GM12873 (cell line): Measurements from ENCODE around the gene KCNF1.
A peak's percentile ranks its signal among the peaks of the same experiment; 100 is the strongest.

Experiments
- TF ChIP-seq, protein P1 (sequence below): IDR thresholded peaks from 2 replicates; pipeline ENCODE4 v1.5.1; 2012; ENCODE audit warnings: low read depth, mild to moderate bottlenecking, moderate library complexity, low read length, control low read depth; ENCODE audit not compliant: insufficient read depth; ENCODE audit errors: missing control alignments

Gene KCNF1

DNA sequence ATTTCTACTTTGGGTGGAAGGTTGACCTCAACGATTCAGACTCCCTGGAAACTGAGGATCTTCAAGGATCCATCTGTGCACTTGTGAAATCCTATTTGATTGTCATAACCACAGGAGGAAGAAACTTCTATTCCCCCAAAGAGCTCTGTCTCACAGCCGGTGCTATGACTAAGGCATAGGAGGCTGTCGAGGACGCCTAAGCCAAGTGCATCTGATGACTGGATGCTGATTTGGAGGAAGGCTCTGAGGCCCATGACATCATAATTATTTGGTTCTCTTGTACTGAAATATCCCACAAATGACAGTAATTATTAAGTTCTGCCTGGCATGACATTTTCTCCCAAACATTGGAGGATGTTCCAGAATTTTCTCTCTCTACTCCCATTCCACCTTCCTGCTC, 13.8 kb upstream of the KCNF1 start:
- TF ChIP-seq, protein P1, sequence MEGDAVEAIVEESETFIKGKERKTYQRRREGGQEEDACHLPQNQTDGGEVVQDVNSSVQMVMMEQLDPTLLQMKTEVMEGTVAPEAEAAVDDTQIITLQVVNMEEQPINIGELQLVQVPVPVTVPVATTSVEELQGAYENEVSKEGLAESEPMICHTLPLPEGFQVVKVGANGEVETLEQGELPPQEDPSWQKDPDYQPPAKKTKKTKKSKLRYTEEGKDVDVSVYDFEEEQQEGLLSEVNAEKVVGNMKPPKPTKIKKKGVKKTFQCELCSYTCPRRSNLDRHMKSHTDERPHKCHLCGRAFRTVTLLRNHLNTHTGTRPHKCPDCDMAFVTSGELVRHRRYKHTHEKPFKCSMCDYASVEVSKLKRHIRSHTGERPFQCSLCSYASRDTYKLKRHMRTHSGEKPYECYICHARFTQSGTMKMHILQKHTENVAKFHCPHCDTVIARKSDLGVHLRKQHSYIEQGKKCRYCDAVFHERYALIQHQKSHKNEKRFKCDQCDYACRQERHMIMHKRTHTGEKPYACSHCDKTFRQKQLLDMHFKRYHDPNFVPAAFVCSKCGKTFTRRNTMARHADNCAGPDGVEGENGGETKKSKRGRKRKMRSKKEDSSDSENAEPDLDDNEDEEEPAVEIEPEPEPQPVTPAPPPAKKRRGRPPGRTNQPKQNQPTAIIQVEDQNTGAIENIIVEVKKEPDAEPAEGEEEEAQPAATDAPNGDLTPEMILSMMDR: no peak

DNA sequence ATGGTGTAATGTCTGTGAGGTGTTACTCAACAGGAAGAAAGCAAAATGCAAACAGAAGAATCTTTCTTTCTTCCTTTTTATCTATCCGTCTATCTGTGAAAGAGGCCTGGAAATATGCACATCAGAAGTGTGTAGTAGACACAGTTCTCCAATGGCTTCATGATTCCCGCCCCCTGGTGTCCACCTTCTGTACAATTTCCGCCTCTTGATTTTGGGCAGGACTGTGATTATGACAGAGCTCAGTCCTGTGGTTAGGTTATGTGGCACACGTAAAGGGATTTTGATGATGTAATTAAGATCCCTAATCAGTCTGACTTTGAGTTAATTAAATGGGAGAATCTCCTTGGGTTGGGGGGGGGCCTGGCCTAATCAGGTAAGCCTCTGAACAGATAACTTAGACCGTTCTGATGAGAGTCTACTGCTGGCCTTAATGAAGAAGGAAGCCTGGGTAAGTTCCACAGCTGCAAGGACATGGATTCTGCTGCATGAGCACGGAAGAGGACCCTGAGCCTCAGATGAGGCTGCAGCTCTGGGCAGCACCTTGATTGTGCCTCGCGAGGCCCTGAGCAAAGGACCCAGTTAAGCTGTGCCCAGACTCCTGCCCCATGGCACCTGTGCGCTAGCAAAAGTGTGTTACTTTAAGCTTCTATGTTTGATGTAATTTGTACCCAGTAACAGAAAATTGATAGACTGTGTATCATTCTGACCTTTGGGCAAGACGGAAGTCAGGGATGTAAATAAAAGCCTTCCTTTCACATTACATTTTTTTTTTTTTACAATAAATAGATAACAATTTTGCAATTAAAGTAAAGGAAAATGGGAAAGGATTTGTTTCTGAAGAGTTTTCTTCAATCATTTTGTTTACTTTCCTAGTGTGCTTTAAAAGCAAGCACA, 11.3 kb upstream of the KCNF1 start:
- TF ChIP-seq, protein P1: peak; percentile 53

DNA sequence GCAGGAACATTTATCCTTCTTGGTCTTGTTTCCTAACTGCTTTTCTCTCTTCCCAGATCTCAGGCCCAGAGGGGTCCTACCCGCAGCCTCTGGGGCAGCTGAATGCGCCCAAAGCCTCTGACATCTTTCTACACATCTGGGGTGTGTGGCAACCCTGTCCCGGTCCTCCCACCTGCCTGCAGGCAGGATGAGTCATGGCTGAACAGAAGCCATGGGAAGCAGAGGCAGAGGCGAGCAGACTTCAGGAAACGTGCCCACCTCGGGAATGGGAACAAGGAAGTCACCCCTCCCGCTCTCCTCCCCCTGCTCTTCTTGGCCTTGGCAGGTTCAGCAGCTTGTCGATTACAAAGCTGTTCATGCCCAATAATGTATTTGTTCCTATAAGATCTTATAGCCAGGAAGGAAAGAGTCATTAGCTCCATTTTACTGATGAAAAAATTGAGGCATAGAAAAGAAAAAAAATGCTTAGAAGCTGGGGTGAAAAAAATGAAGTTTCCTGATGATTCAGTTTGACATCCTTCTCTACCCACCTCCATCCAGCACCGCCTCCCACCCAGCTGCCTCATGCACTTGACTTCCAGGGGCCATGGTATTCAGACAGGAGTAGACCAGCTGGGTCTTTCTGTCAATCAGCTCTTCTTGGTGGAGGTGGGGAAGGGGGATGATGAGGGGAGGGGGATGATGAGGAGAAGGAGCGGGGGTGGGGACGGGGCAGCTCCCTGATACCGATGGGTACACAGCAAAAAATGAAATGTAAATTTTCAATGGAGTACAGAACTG, 10.4 kb upstream of the KCNF1 start:
- TF ChIP-seq, protein P1: no peak

DNA sequence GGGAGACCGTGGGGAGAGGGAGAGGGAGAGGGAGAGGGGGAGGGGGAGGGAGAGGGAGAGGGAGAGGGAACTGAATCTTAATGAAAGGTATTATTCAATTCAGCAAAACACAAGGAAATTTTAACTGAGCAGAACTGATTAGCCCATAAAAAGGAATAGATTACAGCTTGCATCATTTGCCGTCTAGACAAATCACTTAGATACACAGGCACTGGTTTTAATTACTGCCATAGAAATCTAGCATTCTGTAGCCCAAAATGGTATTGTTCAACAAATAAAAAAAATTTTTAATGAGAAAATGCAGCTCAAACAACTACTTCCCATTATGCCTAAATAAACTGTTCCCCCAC, 7.9 kb upstream of the KCNF1 start:
- TF ChIP-seq, protein P1: no peak

DNA sequence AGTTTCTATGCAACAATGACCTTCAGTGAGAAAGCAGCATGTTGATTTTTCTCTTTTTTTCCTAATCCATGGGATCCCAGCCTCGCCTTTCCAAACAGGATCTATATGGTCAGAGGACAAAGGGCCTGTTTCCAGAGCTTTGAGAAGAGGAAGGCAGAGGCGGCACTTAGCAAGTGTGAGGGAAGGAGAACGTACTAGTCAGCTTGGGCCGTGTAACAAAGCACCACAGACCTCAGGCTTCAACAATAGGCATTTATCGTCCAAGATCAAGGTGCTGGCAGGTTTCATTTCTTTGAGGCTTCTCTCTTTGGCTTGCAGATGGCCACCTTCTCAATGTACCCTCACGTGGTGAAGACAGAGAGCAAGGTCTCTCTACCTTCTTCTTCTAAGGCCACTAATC, 7.3 kb upstream of the KCNF1 start:
- TF ChIP-seq, protein P1: no peak

DNA sequence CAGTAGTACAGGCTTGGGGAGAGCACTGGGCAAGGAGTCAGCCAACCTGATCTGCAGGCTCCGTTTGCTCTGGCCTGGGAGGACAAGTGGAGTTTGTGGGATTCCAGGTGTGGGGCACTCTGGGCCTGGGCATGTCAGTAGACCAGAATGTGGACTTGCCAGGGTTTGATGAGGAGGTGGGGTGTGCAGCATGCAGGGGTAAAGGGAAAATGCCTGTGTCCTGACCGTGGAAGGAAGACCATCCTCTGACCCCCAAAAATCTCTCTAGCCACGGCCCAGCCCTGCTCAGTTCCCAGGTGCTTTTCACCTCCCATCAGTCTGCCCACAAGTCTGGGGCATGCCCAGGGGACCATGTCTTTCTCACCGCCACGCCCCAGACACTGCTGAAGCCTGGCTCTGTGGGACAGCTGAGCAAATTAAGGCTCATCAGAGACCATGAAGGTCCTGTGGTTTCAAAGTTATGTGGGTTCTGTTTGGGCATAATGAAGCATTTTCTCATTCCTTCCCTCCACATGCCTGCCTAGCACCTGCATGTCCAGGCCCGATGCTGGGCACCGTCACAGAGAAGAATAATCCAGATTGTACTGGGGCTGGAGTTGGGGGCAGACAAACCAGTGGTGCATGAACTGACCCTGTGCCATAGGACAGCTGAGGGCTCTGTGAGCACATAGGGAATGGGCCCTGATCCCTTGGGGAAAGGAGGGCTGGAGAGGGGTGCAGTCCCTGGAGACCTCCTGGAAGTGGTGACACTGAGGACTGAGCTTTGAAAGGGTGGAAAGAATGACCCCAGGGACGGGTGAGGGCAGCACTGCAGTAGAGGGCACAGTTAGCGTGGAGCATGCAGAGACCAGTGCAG, 6.5 kb upstream of the KCNF1 start:
- TF ChIP-seq, protein P1: no peak

DNA sequence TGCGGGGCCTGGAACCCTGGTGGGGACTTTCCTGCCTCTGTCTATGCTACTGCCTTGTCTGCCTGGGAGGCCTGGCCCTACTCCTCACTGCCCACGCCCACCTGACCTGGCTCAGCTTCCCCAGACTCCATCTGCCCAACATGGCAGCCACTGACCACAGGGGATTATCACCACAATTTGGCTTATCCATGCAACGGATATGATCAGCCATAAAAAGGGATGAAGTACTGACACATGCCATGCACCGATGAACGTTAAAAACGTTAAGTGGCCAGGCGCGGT, 5.9 kb upstream of the KCNF1 start:
- TF ChIP-seq, protein P1: no peak
